HL-60 (cell line): Measurements from ENCODE around the gene IRS2.

Experiments used
- DNase-seq, 2 experiments: peaks; one replicate each; pipeline ENCODE4 v3.0.0-alpha.2; 2010 to 2020; ENCODE audit warnings: low read depth in 1 of 2, low spot score in 1 of 2
- H3K27ac ChIP-seq: fragments of 250-450 bp; sonication (Bioruptor Pico); replicated peaks from 2 replicates; pipeline ENCODE4 v1.5.1; 2020; ENCODE audit warnings: mild to moderate bottlenecking, moderate library complexity
- H3K27me3 ChIP-seq: fragments of 250-450 bp; sonication (Bioruptor Pico); 2 replicates; pipeline ENCODE4 v1.5.1; 2021; ENCODE audit warnings: mild to moderate bottlenecking, moderate library complexity; ENCODE audit not compliant: insufficient read depth, poor library complexity, severe bottlenecking
- H3K4me3 ChIP-seq: replicated peaks from 2 replicates; pipeline ENCODE4 v1.5.1; 2011; ENCODE audit warnings: mild to moderate bottlenecking, control low read depth, low read length; ENCODE audit not compliant: insufficient read depth
- CTCF ChIP-seq: IDR thresholded peaks from one replicate; pipeline ENCODE4 v1.5.1; 2011; ENCODE audit warnings: low read length, control low read depth, inconsistent platforms; ENCODE audit not compliant: insufficient read depth
- GABPA ChIP-seq: IDR thresholded peaks from 2 replicates; pipeline ENCODE4 v1.6.1; 2012; ENCODE audit warnings: low read depth
- POLR2AphosphoS5 ChIP-seq: IDR thresholded peaks from 2 replicates; pipeline ENCODE4 v1.6.1; 2012; ENCODE audit warnings: low read depth
- REST ChIP-seq: IDR thresholded peaks from 2 replicates; pipeline ENCODE4 v1.6.1; 2012; ENCODE audit warnings: low read depth; ENCODE audit not compliant: insufficient replicate concordance
- SPI1 ChIP-seq: IDR thresholded peaks from 2 replicates; pipeline ENCODE4 v1.6.1; 2012; ENCODE audit warnings: low read depth, mild to moderate bottlenecking, borderline replicate concordance

Gene IRS2

DNA sequence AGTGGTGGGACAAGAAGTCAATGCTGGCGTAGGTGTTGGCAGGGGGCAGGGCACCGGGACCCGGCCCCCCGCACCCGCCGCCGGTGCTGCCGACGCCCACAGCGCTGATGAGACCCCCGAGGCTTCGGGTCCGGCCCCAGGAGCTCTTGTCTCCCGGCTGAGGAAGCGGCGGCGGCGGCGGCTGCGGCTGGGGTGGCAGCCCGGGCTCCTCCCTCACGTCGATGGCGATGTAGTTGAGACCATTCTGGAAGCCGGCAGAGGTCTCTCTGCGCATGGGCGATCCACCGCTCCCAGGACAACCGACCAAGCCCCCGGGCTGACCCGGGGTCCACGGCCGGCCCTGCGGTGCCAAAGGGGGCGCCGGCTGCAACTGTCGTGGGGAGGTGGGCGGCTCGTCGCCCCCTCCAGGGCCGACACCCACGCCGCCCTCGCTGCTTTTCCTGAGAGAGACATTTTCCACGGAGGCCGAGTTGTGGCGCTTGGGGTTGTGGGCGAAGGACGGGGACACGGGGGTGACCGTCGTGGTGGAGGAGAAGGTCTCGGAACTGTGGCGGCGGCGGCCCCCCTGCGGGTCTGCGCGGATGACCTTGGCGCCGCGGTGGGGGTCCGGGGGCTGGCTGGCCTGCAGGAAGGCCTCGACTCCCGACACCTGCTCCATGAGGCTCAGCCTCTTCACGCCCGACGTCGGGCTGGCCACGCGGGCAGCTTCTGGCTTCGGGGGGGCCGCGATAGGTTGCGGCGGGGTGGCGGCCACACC is 4.1 kb downstream of the IRS2 start:
- no peak for DNase-seq
- Histone ChIP-seq H3K4me3 (peak overlapping the region; percentile 60), H3K27ac (no peak overlapping the region), H3K27me3 (no peaks in the 10 kb centered on the region)
- TF ChIP-seq GABPA (no peak), REST (no peak), CTCF (no peak), POLR2AphosphoS5 (no peak), SPI1 (no peak)

GRCh38 chr13:109781384-109782065 is 4.9 kb downstream of the IRS2 start:
- peak overlapping the region; percentile 60 for H3K4me3 ChIP-seq
- no peak for DNase-seq

More at GRCh38 chr13:109781384-109782065, 4.9 kb downstream of the IRS2 start:
- TF ChIP-seq GABPA (no peak), SPI1 (no peak), POLR2AphosphoS5 (no peak), REST (no peak), CTCF (no peak)
- Histone ChIP-seq H3K27me3 (no peaks in the 10 kb centered on the region), H3K27ac (no peak overlapping the region; the same call in 1 of the 2 replicates)
